Caco-2 (cell line): ENCODE results near the gene SLU7. TPM values are rescaled to one million over a fixed set of nuclear protein-coding genes. Genes with fewer than 3 reads are reported as not detected.
A peak's percentile ranks its signal among the peaks of the same experiment; 100 is the strongest.

Experiments used
- BruUV-seq: library from RNA; stranded (reverse); fragments of 400-500 nt; replicated peaks from 2 replicates; lab custom pipeline; 2021; lab: Mats Ljungman, UMichigan
- CTCF ChIA-PET: fragments of 300-600 bp; sonication (Branson Sonifier 250); formaldehyde crosslinking; loops from one replicate; lab custom pipeline; 2022; ENCODE audit warnings: antibody characterized with exemption; lab: Charles Lee
- POLR2A ChIA-PET: fragments of 300-600 bp; sonication (Branson Sonifier 250); formaldehyde crosslinking; loops from one replicate; lab custom pipeline; 2022; ENCODE audit warnings: antibody characterized with exemption; lab: Charles Lee
- DNase-seq, 2 experiments: peaks; one replicate each; pipeline versions ENCODE4 v3.0.0 to v3.0.0-alpha.2; 2020 to 2022
- H3K27me3 ChIP-seq: replicated peaks from 2 replicates; pipeline ENCODE4 v1.6.0; 2011; ENCODE audit warnings: low read length; ENCODE audit not compliant: control insufficient read depth, insufficient read depth
- H3K36me3 ChIP-seq: 2 replicates; pipeline ENCODE4 v1.5.1; 2011; ENCODE audit warnings: low read length; ENCODE audit not compliant: control insufficient read depth, insufficient read depth
- H3K4me1 ChIP-seq: fragments of 250-450 bp; sonication (Bioruptor Pico); 2 replicates; pipeline ENCODE4 v1.5.1; 2020; ENCODE audit warnings: mild to moderate bottlenecking
- H3K4me3 ChIP-seq: 2 replicates; pipeline ENCODE4 v1.5.1; 2011; ENCODE audit warnings: low read depth, mild to moderate bottlenecking, control low read depth, low read length
- H3K9me3 ChIP-seq: fragments of 250-450 bp; sonication (Bioruptor Pico); 2 replicates; pipeline ENCODE4 v1.5.1; 2020; ENCODE audit warnings: mild to moderate bottlenecking, moderate library complexity
- H3K27ac Mint-ChIP-seq: one replicate; pipeline ENCODE4 v1.8.0; 2022; ENCODE audit warnings: mixed read lengths; ENCODE audit not compliant: unreplicated experiment
- H3K27me3 Mint-ChIP-seq: one replicate; pipeline ENCODE4 v1.8.0; 2022; ENCODE audit warnings: mixed read lengths; ENCODE audit not compliant: insufficient read depth, unreplicated experiment
- H3K36me3 Mint-ChIP-seq: one replicate; pipeline ENCODE4 v1.8.0; 2022; ENCODE audit warnings: mild to moderate bottlenecking, mixed read lengths; ENCODE audit not compliant: insufficient read depth, unreplicated experiment
- H3K4me1 Mint-ChIP-seq: one replicate; pipeline ENCODE4 v1.8.0; 2022; ENCODE audit warnings: low read depth, mixed read lengths; ENCODE audit not compliant: unreplicated experiment
- H3K4me3 Mint-ChIP-seq: one replicate; pipeline ENCODE4 v1.8.0; 2022; ENCODE audit warnings: mild to moderate bottlenecking, moderate library complexity, mixed read lengths; ENCODE audit not compliant: unreplicated experiment
- H3K9me3 Mint-ChIP-seq: one replicate; pipeline ENCODE4 v1.8.0; 2022; ENCODE audit warnings: mixed read lengths; ENCODE audit not compliant: unreplicated experiment
- CTCF ChIP-seq, 2 experiments: fragments of 200-600 bp in 1 of 2; IDR thresholded peaks; 1 replicate in 1 of 2; 2 replicates in 1 of 2; pipeline versions ENCODE4 v1.5.1 to v1.8.0; 2011 to 2022; ENCODE audit warnings: antibody characterized with exemption in 1 of 2, control low read depth in 1 of 2, inconsistent platforms in 1 of 2, low read depth in 1 of 2, low read length in 1 of 2, mild to moderate bottlenecking in 1 of 2, moderate library complexity in 1 of 2; ENCODE audit not compliant: insufficient read depth in 1 of 2, severe bottlenecking in 1 of 2, unreplicated experiment in 1 of 2
- intact Hi-C: fragments of 100-400 bp; cut with micrococcal nuclease; formaldehyde crosslinking; loops from one replicate; pipeline ENCODE4 v1.10.0; 2022; ENCODE audit not compliant: unreplicated experiment
- total RNA-seq: library from RNA; stranded (reverse); gene quantifications from 2 replicates; pipeline ENCODE4 v1.2.3, GENCODE V29; 2022

Gene SLU7
- total RNA-seq, 1 experiment from 2014 or later = 55.0 TPM

GRCh38 chr5:160441311-160441781, 22.5 kb upstream of the SLU7 start:
- H3K27me3 Mint-ChIP-seq = no peaks in the 10 kb centered on the region
- no peak for DNase-seq
- H3K9me3 Mint-ChIP-seq = no peaks in the 10 kb centered on the region
- no peaks in the 10 kb centered on the region for H3K9me3 ChIP-seq
- H3K36me3 Mint-ChIP-seq = no peaks in the 10 kb centered on the region
- intact Hi-C loops = no loop called here
- ChIA-PET CTCF (no interaction called here), POLR2A (no interaction called here)
- TF ChIP-seq CTCF (IDR thresholded peaks at IDR 0.05; ENCODE audit: insufficient read depth in 1 of 2, low read depth in 1 of 2, low read length in 1 of 2, severe bottlenecking in 1 of 2, unreplicated experiment in 1 of 2) = no peak
- no TSS peak for BruUV-seq
- no peaks in the 10 kb centered on the region; the same call in 1 of the 2 replicates for H3K4me1 ChIP-seq
- H3K4me3 Mint-ChIP-seq = no peak overlapping the region
- H3K4me1 Mint-ChIP-seq = peaks cover 6% of the 10 kb centered on the region
- no peak overlapping the region for H3K4me3 ChIP-seq
- H3K36me3 ChIP-seq = no peaks in the 10 kb centered on the region
- H3K27me3 ChIP-seq = no peaks in the 10 kb centered on the region
- H3K27ac Mint-ChIP-seq = no peak overlapping the region

- CTCF ChIA-PET = interaction anchor here (0.6 to 2.6 kb wide), 10 partner anchors 17 to 1785 kb away, joined by 3 to 43 read pairs (median 8); partner anchors contain the start of genes PTTG1 and SLU7
Measured at GRCh38 chr5:160439205-160439600, 20.3 kb upstream of the SLU7 start.

More at GRCh38 chr5:160439205-160439600, 20.3 kb upstream of the SLU7 start:
- Histone ChIP-seq H3K27me3 (no peaks in the 10 kb centered on the region), H3K4me1 (no peaks in the 10 kb centered on the region; the same call in 1 of the 2 replicates), H3K36me3 (no peaks in the 10 kb centered on the region), H3K4me3 (peak overlapping the region; percentile 23), H3K9me3 (no peaks in the 10 kb centered on the region)
- TF ChIP-seq CTCF (IDR thresholded peaks at IDR 0.05; ENCODE audit: insufficient read depth in 1 of 2, low read depth in 1 of 2, low read length in 1 of 2, severe bottlenecking in 1 of 2, unreplicated experiment in 1 of 2) = peak; percentile 89 to 91
- no TSS peak for BruUV-seq
- DNase-seq = peak; percentile 84 to 90
- Mint-ChIP-seq H3K27me3 (no peaks in the 10 kb centered on the region), H3K9me3 (no peaks in the 10 kb centered on the region), H3K36me3 (no peaks in the 10 kb centered on the region), H3K27ac (no peak overlapping the region), H3K4me3 (peak overlapping the region; percentile 66), H3K4me1 (peaks cover 6% of the 10 kb centered on the region)
- intact Hi-C loops = loop anchor here (1.0 to 10.0 kb wide), 5 partner anchors 21 to 466 kb away; no protein-coding TSS in a partner anchor
- POLR2A ChIA-PET = interaction anchor here (0.6 kb wide), 1 partner anchor 9 kb away, joined by 4 read pairs; no protein-coding TSS in a partner anchor
